Measurements from ENCODE around the gene APOE. TPM values are rescaled to one million over a fixed set of nuclear protein-coding genes. Genes with fewer than 3 reads are reported as not detected.

APOE gene
- total and polyA plus RNA-seq, 2 of the 13 experiments (the other 11 are each of a cell fraction or from before 2014, with no cell fraction given), result 1,328 to 1,470 TPM

DNA sequence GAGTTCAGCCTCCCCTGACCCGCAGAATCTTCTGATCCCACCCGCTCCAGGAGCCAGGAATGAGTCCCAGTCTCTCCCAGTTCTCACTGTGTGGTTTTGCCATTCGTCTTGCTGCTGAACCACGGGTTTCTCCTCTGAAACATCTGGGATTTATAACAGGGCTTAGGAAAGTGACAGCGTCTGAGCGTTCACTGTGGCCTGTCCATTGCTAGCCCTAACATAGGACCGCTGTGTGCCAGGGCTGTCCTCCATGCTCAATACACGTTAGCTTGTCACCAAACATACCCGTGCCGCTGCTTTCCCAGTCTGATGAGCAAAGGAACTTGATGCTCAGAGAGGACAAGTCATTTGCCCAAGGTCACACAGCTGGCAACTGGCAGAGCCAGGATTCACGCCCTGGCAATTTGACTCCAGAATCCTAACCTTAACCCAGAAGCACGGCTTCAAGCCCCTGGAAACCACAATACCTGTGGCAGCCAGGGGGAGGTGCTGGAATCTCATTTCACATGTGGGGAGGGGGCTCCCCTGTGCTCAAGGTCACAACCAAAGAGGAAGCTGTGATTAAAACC is 1.1 kb upstream of the APOE start (continued):
- TF ChIP-seq ZBTB38 (CRISPR knock-in tag; IDR thresholded peaks at IDR 0.05) (peak; percentile 51; the same call in 1 of the 2 replicates), ZNF572 (CRISPR knock-in tag; IDR thresholded peaks at IDR 0.05) (0 out of 2 replicates have a peak, but pooled peaks have one; percentile 11), POLR2G (IDR thresholded peaks at IDR 0.05; ENCODE audit: low read depth, low read length) (peak; percentile 16; the same call in 1 of the 2 replicates), RBM22 (optimal IDR thresholded peaks at IDR 0.05; ENCODE audit: low read length) (peak; percentile 13), ATAD3A (CRISPR knock-in tag; IDR thresholded peaks at IDR 0.05) (no peak), ZNF441 (CRISPR knock-in tag; IDR thresholded peaks at IDR 0.05; ENCODE audit: borderline replicate concordance) (peak; percentile 31; the same call in 1 of the 2 replicates), SMC3 (IDR thresholded peaks at IDR 0.05; ENCODE audit: low read length) (peak; percentile 21; the same call in 1 of the 2 replicates), ZNF501 (CRISPR knock-in tag; IDR thresholded peaks at IDR 0.05) (0 out of 2 replicates have a peak, but pooled peaks have one; percentile 13), ZSCAN12 (CRISPR knock-in tag; IDR thresholded peaks at IDR 0.05) (0 out of 2 replicates have a peak, but pooled peaks have one; percentile 34), RCOR2 (CRISPR knock-in tag; IDR thresholded peaks at IDR 0.05) (peak; percentile 46; the same call in 1 of the 2 replicates), NR2F1 (CRISPR knock-in tag; IDR thresholded peaks at IDR 0.05) (0 out of 4 replicates have a peak, but pooled peaks of 1 of the 2 experiments have one; percentile 6), ZNF274 (CRISPR knock-in tag; IDR thresholded peaks at IDR 0.05) (no peak; the same call in 1 of the 2 replicates), USF2 (IDR thresholded peaks at IDR 0.05; ENCODE audit: low read depth, low read length) (no peak), USF2 (CRISPR knock-in tag; IDR thresholded peaks at IDR 0.05; ENCODE audit: borderline replicate concordance) (no peak), HIVEP1 (CRISPR knock-in tag; IDR thresholded peaks at IDR 0.05) (peak; percentile 29; the same call in 1 of the 2 replicates), ZSCAN21 (CRISPR knock-in tag; IDR thresholded peaks at IDR 0.05; ENCODE audit: borderline replicate concordance) (0 out of 2 replicates have a peak, but pooled peaks have one; percentile 12), ZC3H4 (CRISPR knock-in tag; IDR thresholded peaks at IDR 0.05; ENCODE audit: borderline replicate concordance) (0 out of 2 replicates have a peak, but pooled peaks have one; percentile 35), MTA1 (CRISPR knock-in tag; IDR thresholded peaks at IDR 0.05; ENCODE audit: borderline replicate concordance) (no peak), WIZ (CRISPR knock-in tag; IDR thresholded peaks at IDR 0.05) (no peak), ZNF747 (CRISPR knock-in tag; IDR thresholded peaks at IDR 0.05; ENCODE audit: borderline replicate concordance) (no peak; the same call in 1 of the 2 replicates), MXI1 (IDR thresholded peaks at IDR 0.05; ENCODE audit: borderline replicate concordance, low read depth, low read length) (no peak)
- TF ChIP-seq, protein P1, sequence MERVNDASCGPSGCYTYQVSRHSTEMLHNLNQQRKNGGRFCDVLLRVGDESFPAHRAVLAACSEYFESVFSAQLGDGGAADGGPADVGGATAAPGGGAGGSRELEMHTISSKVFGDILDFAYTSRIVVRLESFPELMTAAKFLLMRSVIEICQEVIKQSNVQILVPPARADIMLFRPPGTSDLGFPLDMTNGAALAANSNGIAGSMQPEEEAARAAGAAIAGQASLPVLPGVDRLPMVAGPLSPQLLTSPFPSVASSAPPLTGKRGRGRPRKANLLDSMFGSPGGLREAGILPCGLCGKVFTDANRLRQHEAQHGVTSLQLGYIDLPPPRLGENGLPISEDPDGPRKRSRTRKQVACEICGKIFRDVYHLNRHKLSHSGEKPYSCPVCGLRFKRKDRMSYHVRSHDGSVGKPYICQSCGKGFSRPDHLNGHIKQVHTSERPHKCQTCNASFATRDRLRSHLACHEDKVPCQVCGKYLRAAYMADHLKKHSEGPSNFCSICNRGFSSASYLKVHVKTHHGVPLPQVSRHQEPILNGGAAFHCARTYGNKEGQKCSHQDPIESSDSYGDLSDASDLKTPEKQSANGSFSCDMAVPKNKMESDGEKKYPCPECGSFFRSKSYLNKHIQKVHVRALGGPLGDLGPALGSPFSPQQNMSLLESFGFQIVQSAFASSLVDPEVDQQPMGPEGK (CRISPR knock-in tag; IDR thresholded peaks at IDR 0.05), result 0 out of 2 replicates have a peak, but pooled peaks have one; percentile 23
- TF ChIP-seq, protein P2, sequence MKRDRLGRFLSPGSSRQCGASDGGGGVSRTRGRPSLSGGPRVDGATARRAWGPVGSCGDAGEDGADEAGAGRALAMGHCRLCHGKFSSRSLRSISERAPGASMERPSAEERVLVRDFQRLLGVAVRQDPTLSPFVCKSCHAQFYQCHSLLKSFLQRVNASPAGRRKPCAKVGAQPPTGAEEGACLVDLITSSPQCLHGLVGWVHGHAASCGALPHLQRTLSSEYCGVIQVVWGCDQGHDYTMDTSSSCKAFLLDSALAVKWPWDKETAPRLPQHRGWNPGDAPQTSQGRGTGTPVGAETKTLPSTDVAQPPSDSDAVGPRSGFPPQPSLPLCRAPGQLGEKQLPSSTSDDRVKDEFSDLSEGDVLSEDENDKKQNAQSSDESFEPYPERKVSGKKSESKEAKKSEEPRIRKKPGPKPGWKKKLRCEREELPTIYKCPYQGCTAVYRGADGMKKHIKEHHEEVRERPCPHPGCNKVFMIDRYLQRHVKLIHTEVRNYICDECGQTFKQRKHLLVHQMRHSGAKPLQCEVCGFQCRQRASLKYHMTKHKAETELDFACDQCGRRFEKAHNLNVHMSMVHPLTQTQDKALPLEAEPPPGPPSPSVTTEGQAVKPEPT (CRISPR knock-in tag; IDR thresholded peaks at IDR 0.05; ENCODE audit: low read depth), result no peak

Measured in HepG2 (cell line).